Smooth muscle cell (in vitro differentiated cells): ENCODE measurements around the gene CD86. TPM values are rescaled to one million over a fixed set of nuclear protein-coding genes. Genes with fewer than 3 reads are reported as not detected.

ENCODE experiments used
- DNase-seq: peaks from one replicate; lab custom pipeline; 2025; ENCODE audit not compliant: unreplicated experiment; lab: John Stamatoyannopoulos, UW
- H2AFZ ChIP-seq: fragments of 200-600 bp; sonication (generic); 2 replicates; pipeline ENCODE4 v1.6.0; 2016; ENCODE audit warnings: antibody characterized with exemption, low read depth, mild to moderate bottlenecking
- H3F3A ChIP-seq: fragments of 200-600 bp; sonication (generic); 2 replicates; pipeline ENCODE4 v1.6.0; 2017; ENCODE audit warnings: antibody characterized with exemption, low read depth
- H3K27ac ChIP-seq: fragments of 200-600 bp; sonication (generic); 2 replicates; pipeline ENCODE4 v1.5.1; 2016; ENCODE audit warnings: low read depth, mild to moderate bottlenecking
- H3K27me3 ChIP-seq: fragments of 200-600 bp; sonication (generic); 2 replicates; pipeline ENCODE4 v1.6.1; 2016; ENCODE audit warnings: low read depth, mild to moderate bottlenecking
- H3K36me3 ChIP-seq: fragments of 200-600 bp; sonication (generic); 2 replicates; pipeline ENCODE4 v1.5.1; 2016; ENCODE audit warnings: low read depth
- H3K4me1 ChIP-seq: fragments of 200-600 bp; sonication (generic); 2 replicates; pipeline ENCODE4 v1.5.1; 2016; ENCODE audit warnings: low read depth
- H3K4me2 ChIP-seq: fragments of 200-600 bp; sonication (generic); 2 replicates; pipeline ENCODE4 v1.6.0; 2016; ENCODE audit warnings: mild to moderate bottlenecking
- H3K4me3 ChIP-seq: fragments of 200-600 bp; sonication (generic); 2 replicates; pipeline ENCODE4 v1.5.1; 2016; ENCODE audit warnings: mild to moderate bottlenecking
- H3K79me2 ChIP-seq: fragments of 200-600 bp; sonication (generic); 2 replicates; pipeline ENCODE4 v1.6.0; 2016; ENCODE audit warnings: low read depth, mild to moderate bottlenecking
- H3K9ac ChIP-seq: fragments of 200-600 bp; sonication (generic); 2 replicates; pipeline ENCODE4 v1.6.0; 2016; ENCODE audit warnings: low read depth
- H3K9me3 ChIP-seq: fragments of 200-600 bp; sonication (generic); replicated peaks from 2 replicates; pipeline ENCODE4 v1.5.1; 2016; ENCODE audit warnings: low read depth
- H4K20me1 ChIP-seq: fragments of 200-600 bp; sonication (generic); 2 replicates; pipeline ENCODE4 v1.6.0; 2016; ENCODE audit warnings: low read depth
- CTCF ChIP-seq: fragments of 200-600 bp; sonication (generic); IDR thresholded peaks from 2 replicates; pipeline ENCODE4 v1.5.1; 2017; ENCODE audit warnings: borderline replicate concordance, mild to moderate bottlenecking, antibody characterized with exemption; ENCODE audit not compliant: insufficient read depth, poor library complexity, severe bottlenecking
- WGBS: methylation state at CpG from one replicate; pipeline ENCODE4 v1.1.7; 2016; ENCODE audit warnings: low lambda C conversion rate; 5-methylcytosine and 5-hydroxymethylcytosine counted together
- polyA plus RNA-seq: library from polyadenylated mRNA; unstranded; fragments of >200 nt; fragmentation: Nextera tagmentation; extraction: Ambion mirVana; gene quantifications from 2 replicates; pipeline ENCODE4 v1.2.1, GENCODE V29; 2016
- total RNA-seq: library from RNA; depleted of rRNA; stranded (reverse); fragments of >200 nt; gene quantifications from 2 replicates; pipeline ENCODE4 v1.2.3, GENCODE V29; 2014

The CD86 gene
- total and polyA plus RNA-seq, 2 experiments from 2014 or later, result not detected

GRCh38 chr3:122066331-122067213 lies 11.4 kb downstream of the CD86 start:
- H2AFZ ChIP-seq, result no peak overlapping the region
- no peak for DNase-seq
- H3K27ac ChIP-seq, result no peak overlapping the region
- H3K9ac ChIP-seq, result no peak overlapping the region
- no peaks in the 10 kb centered on the region for H4K20me1 ChIP-seq
- H3F3A ChIP-seq, result no peaks in the 10 kb centered on the region
- no peaks in the 10 kb centered on the region for H3K36me3 ChIP-seq
- H3K4me2 ChIP-seq, result no peak overlapping the region
- 72% methylated on average over 6 of the region's 6 CpGs for WGBS
- no peaks in the 10 kb centered on the region for H3K4me1 ChIP-seq
- H3K9me3 ChIP-seq, result no peaks in the 10 kb centered on the region
- no peak overlapping the region for H3K4me3 ChIP-seq
- TF ChIP-seq CTCF, result no peak
- H3K79me2 ChIP-seq, result no peaks in the 10 kb centered on the region
- no peaks in the 10 kb centered on the region for H3K27me3 ChIP-seq

- no peak overlapping the region for H3K4me2 ChIP-seq
- H3K4me3 ChIP-seq, result no peak overlapping the region
- no peaks in the 10 kb centered on the region for H4K20me1 ChIP-seq
- no peaks in the 10 kb centered on the region for H3K36me3 ChIP-seq
- no peak overlapping the region for H2AFZ ChIP-seq
- H3K4me1 ChIP-seq, result no peaks in the 10 kb centered on the region
- H3K9ac ChIP-seq, result no peak overlapping the region
- H3K79me2 ChIP-seq, result no peaks in the 10 kb centered on the region
- 88% methylated on average over 5 of the region's 5 CpGs for WGBS
- no peaks in the 10 kb centered on the region for H3K9me3 ChIP-seq
- TF ChIP-seq CTCF, result no peak
- no peak overlapping the region for H3K27ac ChIP-seq
- H3F3A ChIP-seq, result no peaks in the 10 kb centered on the region
- H3K27me3 ChIP-seq, result no peaks in the 10 kb centered on the region
- DNase-seq, result no peak
Observed at GRCh38 chr3:122067214-122067550, 12.0 kb downstream of the CD86 start.

- Histone ChIP-seq H4K20me1 (no peaks in the 10 kb centered on the region), H3K79me2 (no peaks in the 10 kb centered on the region), H3K36me3 (no peaks in the 10 kb centered on the region), H3K4me3 (no peak overlapping the region), H3K9ac (no peak overlapping the region), H3K4me1 (no peaks in the 10 kb centered on the region), H3K9me3 (no peaks in the 10 kb centered on the region), H3K27ac (no peak overlapping the region), H3K4me2 (no peak overlapping the region), H2AFZ (no peak overlapping the region), H3K27me3 (no peaks in the 10 kb centered on the region), H3F3A (no peaks in the 10 kb centered on the region)
- DNase-seq, result no peak
- TF ChIP-seq CTCF, result no peak
- WGBS, result 93% methylated on average over 2 of the region's 2 CpGs
Observed at GRCh38 chr3:122067588-122068240, 12.6 kb downstream of the CD86 start.
